Left cardiac atrium (tissue), 4 donors: Measurements from ENCODE around the gene PAXX. TPM values are rescaled to one million over a fixed set of nuclear protein-coding genes. Genes with fewer than 3 reads are reported as not detected.

Experiments used
- ATAC-seq, 2 donors: fragments of 200-7000 bp; cut with Tn5 transposase; one replicate each; pipeline ENCODE4 v1.9.1; 2020; ENCODE audit warnings: mild to moderate bottlenecking in 2 of 2, moderate library complexity in 2 of 2
- DNase-seq: peaks from one replicate; pipeline ENCODE4 v3.0.0-alpha.2; 2020
- intact Hi-C, 2 donors: fragments of 100-400 bp; cut with DNase I; formaldehyde crosslinking; loops; one replicate each; pipeline versions ENCODE4 v1.14.1 to v1.15.1; 2022 to 2023
- total RNA-seq, 2 donors: library from RNA; stranded (reverse); fragmentation: NEBNext Ultra II Directional; extraction: Animal tissue kit (Norgen Biotek cat#: 25700); gene quantifications; one replicate each; pipeline ENCODE4 v1.2.1, GENCODE V29; 2021
- donor health status: DM: no; HTN: yes; CAD: no.
- donor health status: DM: no; HTN: yes; CAD: no; lungs with severe emphysema.
- donor health status: DM: yes; HTN: yes; CAD: no.
- donor health status: Dilated cardiomyopathy.

The PAXX gene
- total RNA-seq, 2 donors from 2014 or later: 25.4 to 30.2 TPM

DNA sequence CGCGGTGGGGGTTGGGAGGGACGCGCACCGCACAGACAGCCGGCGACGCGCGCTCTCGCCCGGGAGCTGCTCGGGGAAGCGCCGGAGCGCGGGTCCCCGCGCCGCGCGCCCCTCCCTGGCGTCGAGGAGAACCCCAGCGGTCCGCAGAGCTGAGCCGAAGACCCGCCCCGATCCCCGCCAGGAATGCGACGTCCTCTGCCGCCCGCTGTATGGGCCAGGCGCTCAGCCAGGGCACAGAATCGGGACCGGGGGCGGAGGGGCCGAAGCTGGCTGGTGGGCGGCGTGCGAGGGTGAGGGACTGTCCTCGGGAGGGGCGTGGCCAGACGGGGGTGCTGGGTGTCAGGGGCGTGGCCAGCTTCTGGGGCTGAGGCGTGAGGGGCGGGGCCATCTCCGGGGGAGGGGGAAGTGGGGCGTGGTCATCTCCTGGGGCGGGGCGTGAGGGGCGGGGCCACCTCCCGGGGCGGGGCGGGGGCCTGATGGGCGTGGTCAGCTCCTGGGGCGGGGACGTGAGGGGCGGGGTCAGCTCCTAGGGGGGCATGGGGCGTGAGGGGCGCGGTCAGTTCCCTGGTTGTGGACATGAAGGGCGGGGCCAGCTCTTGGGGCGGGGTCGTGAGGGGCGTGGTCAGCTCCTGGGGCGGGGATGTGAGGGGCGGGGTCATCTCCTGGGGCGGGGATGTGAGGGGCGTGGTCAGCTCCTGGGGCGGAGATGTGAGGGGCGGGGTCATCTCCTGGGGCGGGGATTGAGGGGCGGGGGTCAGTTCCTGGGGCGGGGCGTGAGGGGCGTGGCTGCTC is 14.0 kb upstream of the PAXX start:
- DNase-seq (peak; percentile 86), ATAC-seq (peak; percentile 55 to 67)
- intact Hi-C loops: no loop called here

DNA sequence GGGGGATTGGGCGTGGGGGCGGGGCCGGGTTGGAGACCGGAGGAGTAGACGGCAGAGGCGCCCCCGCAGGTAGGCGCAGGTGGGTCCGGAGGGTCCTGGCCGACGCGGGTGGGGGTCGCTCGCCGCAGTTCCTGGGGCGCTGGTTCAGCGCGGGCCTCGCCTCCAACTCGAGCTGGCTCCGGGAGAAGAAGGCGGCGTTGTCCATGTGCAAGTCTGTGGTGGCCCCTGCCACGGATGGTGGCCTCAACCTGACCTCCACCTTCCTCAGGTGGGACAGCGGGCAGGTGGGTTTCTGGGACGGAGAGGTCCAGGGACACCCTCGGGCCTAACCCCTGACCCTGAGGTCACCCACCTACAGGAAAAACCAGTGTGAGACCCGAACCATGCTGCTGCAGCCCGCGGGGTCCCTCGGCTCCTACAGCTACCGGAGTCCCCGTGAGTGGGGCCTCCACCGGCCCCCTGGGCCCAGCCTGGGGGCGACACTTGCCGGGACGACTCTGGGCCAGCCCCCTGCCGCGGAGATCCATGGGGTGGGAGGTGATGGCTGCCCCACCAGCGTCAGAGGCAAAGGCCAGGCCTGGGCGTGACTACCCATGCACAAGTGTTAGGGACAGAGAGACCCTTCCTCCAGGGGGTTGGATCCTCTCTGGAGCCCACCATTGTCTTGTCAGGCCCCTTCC is 13.2 kb upstream of the PAXX start:
- DNase-seq: no peak
- intact Hi-C loops: no loop called here
- no peak for ATAC-seq

DNA sequence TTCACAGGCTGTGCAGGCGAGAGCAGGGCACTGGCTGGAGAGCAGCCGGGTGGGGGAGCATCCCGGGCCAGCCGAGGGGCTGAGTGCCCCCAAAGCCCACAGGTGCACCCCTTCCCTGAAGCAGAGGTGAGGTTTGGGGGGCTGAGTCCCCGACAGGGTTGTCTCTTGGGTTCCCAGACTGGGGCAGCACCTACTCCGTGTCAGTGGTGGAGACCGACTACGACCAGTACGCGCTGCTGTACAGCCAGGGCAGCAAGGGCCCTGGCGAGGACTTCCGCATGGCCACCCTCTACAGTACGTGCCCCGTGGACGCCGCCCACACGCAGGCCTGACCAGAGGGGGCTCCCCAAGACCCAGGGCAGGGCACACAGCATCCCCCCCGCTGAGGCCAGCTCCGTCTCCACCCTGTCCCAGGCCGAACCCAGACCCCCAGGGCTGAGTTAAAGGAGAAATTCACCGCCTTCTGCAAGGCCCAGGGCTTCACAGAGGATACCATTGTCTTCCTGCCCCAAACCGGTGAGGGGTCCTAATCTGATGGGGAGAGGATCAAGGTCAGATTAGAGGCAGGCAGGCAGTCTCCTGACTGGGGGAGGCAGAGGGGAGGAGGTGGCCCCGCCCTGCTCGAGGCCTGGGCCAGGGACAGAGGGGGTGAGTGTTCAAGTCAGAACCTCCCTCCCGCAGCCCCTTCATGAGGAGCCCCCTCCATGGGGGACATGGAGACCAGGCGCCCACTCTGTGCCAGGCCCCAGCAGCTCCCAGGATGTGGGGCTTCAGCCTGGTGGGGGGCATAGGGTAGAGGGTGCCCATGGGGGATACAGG is 12.2 kb upstream of the PAXX start:
- DNase-seq (no peak), ATAC-seq (no peak)
- intact Hi-C loops: no loop called here

DNA sequence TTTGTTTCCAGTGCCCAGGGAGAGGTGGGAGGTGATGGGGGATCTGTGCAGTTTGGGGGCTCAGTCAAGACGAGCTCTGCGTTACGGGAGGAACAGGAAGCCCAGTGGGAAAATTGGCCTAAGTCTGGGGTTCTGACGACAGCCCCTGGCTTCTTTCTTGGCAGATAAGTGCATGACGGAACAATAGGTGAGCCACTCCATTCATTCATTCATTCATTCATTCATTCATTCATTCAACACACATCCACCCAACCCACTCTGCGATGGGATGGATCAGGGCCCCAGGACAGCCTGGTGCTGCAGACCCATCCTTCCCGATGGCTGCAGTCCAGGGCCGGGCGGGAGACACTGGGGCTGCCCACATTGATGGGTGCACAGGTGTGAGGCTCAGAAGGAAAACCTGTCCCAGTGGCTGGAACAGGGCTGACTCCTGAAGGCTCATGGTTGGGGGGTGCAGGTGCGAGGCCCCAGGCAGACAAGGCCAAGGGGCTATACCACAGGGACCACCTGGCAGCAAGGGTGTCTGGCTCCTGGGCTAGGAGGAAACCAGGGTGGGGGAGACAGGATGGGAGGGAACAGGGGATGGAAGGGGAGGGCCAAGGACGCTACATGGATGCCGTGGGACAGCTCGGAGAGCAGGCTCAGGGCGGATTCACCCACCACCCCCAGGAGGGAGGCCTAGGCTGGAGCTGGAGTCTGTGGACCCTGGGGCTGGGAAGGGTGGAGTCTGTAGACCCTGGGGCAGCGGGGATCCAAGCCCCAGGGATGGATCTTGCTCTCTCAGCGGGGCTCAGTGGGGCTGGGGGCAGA is 11.3 kb upstream of the PAXX start:
- DNase-seq (peak; percentile 25), ATAC-seq (no peak)
- intact Hi-C loops: no loop called here

DNA sequence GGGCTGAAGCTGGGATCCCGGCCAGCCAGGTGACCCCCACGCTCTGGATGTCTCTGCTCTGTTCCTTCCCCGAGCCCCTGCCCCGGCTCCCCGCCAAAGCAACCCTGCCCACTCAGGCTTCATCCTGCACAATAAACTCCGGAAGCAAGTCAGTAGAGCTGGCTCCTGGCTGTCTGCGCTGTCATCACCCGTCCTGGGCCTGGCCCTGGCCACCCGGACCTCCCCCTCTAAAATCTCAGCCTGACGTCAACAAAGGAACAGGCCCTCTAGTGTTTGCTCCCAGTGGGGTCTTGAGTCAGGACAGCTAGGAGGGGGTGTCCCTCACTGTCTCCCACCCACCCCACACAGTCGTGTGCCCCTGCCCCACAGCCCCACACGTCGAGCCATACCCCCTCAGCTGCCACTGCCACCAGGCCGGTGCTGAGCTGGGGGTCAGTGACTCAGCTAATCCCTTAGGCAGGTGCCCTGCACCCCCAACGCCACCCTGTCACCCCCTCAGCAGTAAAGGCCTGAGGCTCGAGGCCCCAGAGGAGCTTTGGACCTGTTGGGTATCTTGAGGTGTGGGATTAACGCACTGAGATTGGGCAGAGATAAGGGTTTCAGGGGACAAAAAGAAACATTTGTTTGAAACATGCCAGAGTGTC is 10.5 kb upstream of the PAXX start:
- peak; percentile 2 to 3 for ATAC-seq
- intact Hi-C loops: no loop called here
- DNase-seq: peak; percentile 79

- DNase-seq (no peak), ATAC-seq (no peak)
- intact Hi-C loops: no loop called here
Observed at GRCh38 chr9:136982232-136983051, 9.8 kb upstream of the PAXX start, which contains the start of gene LCNL1. LCNL1 (plus strand) TSS chr9:136982993; CDS start chr9:136983587, 594 bp downstream.

DNA sequence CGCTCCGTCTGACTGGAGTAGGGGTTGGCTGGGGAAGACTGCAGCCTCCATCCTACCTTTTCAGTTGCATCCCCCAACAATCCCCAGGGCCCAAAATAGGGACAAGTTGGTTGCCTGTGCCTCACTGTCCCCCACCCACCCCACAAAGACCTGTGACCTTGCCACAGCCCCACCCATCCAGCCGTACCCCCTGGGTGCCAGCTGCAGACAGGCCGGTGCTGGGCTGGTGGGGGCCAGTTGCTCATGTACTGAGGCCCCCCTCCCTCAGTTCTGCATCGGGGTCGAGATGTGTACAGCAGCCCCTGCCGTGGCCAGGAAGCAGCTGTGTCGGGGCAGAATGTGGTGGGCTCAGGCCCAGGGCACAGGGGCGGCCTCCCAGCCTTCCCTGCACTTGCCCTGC is 9.1 kb upstream of the PAXX start:
- ATAC-seq: no peak
- no peak for DNase-seq
- intact Hi-C loops: no loop called here

DNA sequence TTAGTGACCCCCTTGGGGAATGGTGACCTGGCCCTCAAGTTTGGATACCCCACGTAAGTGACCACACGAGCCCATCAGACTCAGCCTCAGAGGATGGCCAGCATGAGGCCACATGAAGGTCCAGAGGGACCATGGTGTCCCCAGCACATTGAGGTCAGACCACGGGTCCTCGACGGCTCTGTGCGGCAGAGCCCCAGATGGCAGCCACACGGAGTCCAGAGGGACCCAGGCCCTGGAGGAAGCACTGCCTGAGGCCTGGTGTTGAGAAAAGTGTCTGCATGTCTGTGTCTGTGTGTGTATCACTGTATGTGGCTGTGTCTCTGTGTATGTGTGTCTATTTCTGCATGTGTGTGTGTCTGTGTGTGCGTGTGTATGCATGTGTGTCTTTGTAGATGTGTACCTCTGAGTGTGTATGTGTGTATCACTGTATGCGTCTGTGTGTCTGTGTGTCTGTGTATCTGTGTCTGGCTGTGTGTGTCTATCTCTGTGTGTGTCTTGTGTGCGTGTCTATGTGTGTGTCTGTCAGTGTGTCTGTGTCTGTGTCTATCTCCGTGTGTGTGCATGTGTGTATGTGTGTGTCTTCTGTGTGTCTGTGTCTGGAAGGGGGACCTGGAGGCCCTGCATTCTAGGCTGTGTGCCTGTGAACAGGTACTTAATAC is 8.4 kb upstream of the PAXX start:
- DNase-seq: no peak
- intact Hi-C loops: no loop called here

GRCh38 chr9:136984464-136985026 is 7.7 kb upstream of the PAXX start:
- intact Hi-C loops: no loop called here
- no peak for DNase-seq

More for the DNA sequence above, 8.4 kb upstream of the PAXX start:
- ATAC-seq: no peak

GRCh38 chr9:136985027-136985602 is 7.1 kb upstream of the PAXX start:
- no peak for DNase-seq
- intact Hi-C loops: no loop called here
- peak; percentile 8 for ATAC-seq

More at GRCh38 chr9:136984464-136985026, 7.7 kb upstream of the PAXX start:
- no peak for ATAC-seq

GRCh38 chr9:136985853-136986252 is 6.4 kb upstream of the PAXX start:
- DNase-seq (no peak), ATAC-seq (no peak)
- intact Hi-C loops: no loop called here

DNA sequence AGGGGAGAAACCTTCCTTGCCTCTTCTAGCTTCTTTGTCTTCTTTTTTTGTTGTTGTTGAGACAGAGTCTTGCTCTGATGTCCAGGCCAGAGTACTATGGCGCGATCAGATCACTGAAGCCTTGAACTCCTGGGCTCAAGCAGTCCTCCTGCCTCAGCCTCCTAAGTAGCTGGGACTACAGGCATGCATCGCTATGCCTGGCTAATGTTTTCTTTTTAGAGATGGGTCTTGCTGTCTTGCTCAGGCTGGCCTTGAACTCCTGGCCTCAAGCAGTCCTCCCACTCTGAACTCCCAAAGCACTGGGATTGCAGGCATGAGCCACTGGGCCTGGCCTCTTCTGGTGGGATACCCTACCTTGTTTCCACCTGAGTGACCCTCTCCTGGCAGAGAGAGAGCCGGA is 3.4 kb upstream of the PAXX start:
- intact Hi-C loops: no loop called here
- DNase-seq (no peak), ATAC-seq (no peak)

DNA sequence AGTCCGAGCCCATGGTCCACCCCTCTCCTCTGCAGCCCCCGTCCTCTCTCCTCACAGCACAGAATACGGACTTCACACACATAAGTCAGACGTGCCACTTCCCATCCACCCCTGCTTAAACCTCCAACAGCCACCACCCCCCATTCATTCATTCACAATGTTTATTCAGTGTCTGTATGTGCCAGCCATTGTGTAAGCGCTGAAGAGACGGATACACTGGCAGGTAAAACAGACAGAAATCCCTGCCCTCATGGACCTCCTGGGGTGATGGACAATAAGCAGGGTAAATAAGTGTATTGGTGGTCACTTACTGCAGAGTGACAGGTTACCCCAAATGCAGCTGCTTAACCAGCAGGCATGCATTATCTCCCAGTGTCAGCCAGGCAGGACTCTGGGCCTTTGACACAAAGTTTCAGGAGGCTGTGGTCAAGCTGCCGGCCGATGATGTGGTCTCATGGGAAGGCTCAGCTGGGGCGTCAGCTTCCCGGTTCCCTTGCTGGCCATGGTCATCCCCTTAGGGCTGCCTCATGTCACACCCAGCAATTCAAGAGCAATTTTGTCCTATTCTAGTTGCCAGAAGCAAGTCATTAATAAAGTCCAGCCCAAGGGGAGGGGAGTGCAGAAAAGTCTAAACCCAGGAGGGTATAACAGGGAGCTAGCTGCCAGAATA is 1.8 kb upstream of the PAXX start:
- ATAC-seq (no peak), DNase-seq (no peak)
- intact Hi-C loops: loop anchor here in 1 of 2 donors (10.0 kb wide), 1 partner anchor 46 kb away; the partner anchor contains the start of genes C8G and FBXW5

- DNase-seq (no peak), ATAC-seq (no peak)
- intact Hi-C loops: loop anchor here in 1 of 2 donors (10.0 kb wide), 1 partner anchor 48 kb away; the partner anchor contains the start of genes C8G and FBXW5
Observed at GRCh38 chr9:136992819-136993369, 672 bp downstream of the PAXX start.

GRCh38 chr9:136994180-136994887 is 2.1 kb downstream of the PAXX start:
- ATAC-seq (no peak), DNase-seq (no peak)
- intact Hi-C loops: loop anchor here in 1 of 2 donors (10.0 kb wide), 1 partner anchor 50 kb away; the partner anchor contains the start of genes C8G and FBXW5
